ENCODE results near the gene SKIC2. TPM values are rescaled to one million over a fixed set of nuclear protein-coding genes. Genes with fewer than 3 reads are reported as not detected.
"Not testable (repeated sequence)": the region's sequence is repeated elsewhere in the genome, so short reads cannot be mapped to it uniquely, and the experiment has no call there.

SKIC2 gene
- total RNA-seq, 1 donor from 2014 or later = 92.8 TPM

DNA sequence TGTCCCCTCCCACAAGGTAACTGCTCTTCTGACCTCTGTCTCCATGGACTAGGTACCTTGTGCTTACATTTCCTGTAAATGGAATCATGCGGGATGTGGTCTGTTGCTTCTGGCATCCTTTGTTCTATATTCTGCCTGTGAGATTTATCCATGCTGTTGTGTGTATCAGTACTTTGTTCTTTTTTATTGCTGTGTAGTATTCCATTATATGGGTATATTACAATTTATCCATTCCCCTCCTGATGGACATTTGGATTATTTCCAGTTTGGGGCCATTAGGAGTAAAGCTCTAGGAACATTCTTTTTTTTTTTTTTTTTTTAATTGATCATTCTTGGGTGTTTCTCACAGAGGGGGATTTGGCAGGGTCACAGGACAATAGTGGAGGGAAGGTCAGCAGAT, 28.0 kb upstream of the SKIC2 start:
- no peak overlapping the region for H3K27ac Mint-ChIP-seq
- peaks cover 3% of the 10 kb centered on the region for H3K27me3 Mint-ChIP-seq
- H3K4me1 Mint-ChIP-seq = no peaks in the 10 kb centered on the region
- intact Hi-C loops (cut with micrococcal nuclease) = no loop called here
- no peak for DNase-seq
- no peaks in the 10 kb centered on the region for H3K36me3 Mint-ChIP-seq (ENCODE audit: low read depth)
- no peak overlapping the region for H3K4me3 Mint-ChIP-seq
- H3K9me3 Mint-ChIP-seq = no peaks in the 10 kb centered on the region

DNA sequence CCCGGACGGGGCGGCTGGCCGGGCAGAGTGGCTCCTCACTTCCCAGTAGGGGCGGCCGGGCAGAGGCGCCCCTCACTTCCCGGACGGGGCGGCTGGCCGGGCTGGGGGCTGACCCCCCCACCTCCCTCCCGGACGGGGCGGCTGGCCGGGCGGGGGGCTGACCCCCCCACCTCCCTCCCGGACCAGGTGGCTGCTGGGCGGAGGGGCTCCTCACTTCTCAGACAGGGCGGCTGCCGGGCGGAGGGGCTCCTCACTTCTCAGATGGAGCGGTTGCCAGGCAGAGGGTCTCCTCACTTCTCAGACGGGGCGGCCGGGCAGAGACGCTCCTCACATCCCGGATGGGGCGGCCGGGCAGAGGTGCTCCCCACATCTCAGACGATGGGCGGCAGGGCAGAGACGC, 26.8 kb upstream of the SKIC2 start:
- not testable (repeated sequence) for H3K27me3 Mint-ChIP-seq, H3K27ac Mint-ChIP-seq

DNA sequence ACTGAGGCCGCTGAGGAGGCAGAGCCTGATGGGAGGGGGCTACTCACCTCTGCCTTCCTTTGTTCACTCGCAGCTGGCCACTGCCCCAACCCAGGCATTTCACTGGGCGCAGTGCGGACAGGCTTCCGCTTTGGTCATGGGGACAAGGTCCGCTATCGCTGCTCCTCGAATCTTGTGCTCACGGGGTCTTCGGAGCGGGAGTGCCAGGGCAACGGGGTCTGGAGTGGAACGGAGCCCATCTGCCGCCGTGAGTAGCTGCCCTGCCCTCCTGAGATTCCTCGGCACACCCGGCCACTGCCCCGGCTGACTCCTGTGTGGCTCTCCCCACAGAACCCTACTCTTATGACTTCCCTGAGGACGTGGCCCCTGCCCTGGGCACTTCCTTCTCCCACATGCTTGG, 25.4 kb upstream of the SKIC2 start:
- DNase-seq = no peak
- intact Hi-C loops (cut with micrococcal nuclease) = no loop called here
- no peaks in the 10 kb centered on the region for H3K27me3 Mint-ChIP-seq
- H3K4me3 Mint-ChIP-seq = no peak overlapping the region
- H3K4me1 Mint-ChIP-seq = no peaks in the 10 kb centered on the region
- no peaks in the 10 kb centered on the region for H3K9me3 Mint-ChIP-seq
- H3K36me3 Mint-ChIP-seq (ENCODE audit: low read depth) = no peaks in the 10 kb centered on the region
- no peak overlapping the region for H3K27ac Mint-ChIP-seq

More for the DNA sequence above, 26.8 kb upstream of the SKIC2 start:
- H3K4me3 Mint-ChIP-seq; H3K9me3 Mint-ChIP-seq; intact Hi-C loops (cut with micrococcal nuclease); H3K4me1 Mint-ChIP-seq; H3K36me3 Mint-ChIP-seq (ENCODE audit: low read depth); DNase-seq: not testable (repeated sequence)

DNA sequence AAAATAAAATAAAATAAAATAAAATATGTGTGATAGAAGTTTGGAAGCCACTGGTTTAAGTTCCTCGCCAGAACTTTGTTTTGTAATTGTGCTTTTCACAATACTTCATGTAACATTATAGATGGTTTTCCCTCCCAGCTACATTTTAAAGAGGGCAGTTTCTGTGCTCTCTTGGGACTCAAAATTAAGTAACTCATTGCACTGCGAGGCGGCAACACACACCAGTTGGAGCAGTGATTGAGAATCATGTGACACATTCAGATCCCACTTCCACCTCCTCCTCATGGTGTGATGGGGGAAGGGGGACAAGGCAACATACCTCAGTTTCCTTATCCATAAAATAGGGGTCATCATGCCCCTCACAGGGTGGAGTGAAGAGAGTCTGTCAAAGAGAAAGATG, 24.0 kb upstream of the SKIC2 start:
- no peak overlapping the region for H3K4me3 Mint-ChIP-seq
- no peak overlapping the region for H3K27ac Mint-ChIP-seq
- no peaks in the 10 kb centered on the region for H3K4me1 Mint-ChIP-seq
- no peaks in the 10 kb centered on the region for H3K36me3 Mint-ChIP-seq (ENCODE audit: low read depth)
- no peaks in the 10 kb centered on the region for H3K27me3 Mint-ChIP-seq
- no peak for DNase-seq
- H3K9me3 Mint-ChIP-seq = no peaks in the 10 kb centered on the region
- intact Hi-C loops (cut with micrococcal nuclease) = no loop called here

DNA sequence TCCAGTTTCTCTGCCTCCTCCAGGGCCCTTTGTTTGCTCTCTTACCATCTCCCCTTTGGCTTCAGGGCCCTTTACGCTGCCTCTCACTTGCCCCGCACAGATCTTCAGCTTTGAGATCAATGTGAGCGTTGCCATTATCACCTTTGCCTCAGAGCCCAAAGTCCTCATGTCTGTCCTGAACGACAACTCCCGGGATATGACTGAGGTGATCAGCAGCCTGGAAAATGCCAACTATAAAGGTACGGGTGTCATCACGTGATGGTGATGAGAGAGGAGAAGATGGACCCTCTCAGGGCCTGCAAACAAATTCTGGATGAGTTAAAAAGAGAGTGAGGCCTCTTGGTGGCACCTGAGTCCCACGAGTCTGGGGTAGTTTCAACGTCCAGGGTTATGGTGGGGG, 23.2 kb upstream of the SKIC2 start:
- Mint-ChIP-seq H3K4me1 (no peaks in the 10 kb centered on the region), H3K27me3 (no peaks in the 10 kb centered on the region), H3K4me3 (no peak overlapping the region), H3K9me3 (no peaks in the 10 kb centered on the region), H3K27ac (no peak overlapping the region), H3K36me3 (ENCODE audit: low read depth) (no peaks in the 10 kb centered on the region)
- intact Hi-C loops (cut with micrococcal nuclease) = no loop called here
- no peak for DNase-seq

DNA sequence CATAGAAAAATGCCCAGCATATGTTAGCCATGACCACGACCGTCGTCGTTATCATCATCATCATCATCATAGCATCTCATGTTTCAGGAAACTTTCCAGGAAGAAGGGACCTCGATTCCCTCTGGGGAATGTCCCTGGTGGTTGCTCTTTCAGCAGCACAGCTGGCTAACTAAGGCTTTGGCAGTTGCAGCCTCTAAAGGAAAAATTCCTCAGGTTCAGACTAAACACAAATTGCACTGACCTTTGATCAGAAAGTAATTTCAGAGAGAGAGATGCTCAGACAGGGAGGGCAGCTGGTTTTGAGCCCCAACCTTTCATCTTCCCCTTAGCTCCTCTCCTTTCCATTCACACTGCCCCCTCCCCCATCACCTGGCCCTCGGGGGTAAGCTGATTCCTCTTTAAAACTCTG, 18.7 kb upstream of the SKIC2 start:
- Mint-ChIP-seq H3K4me3 (no peak overlapping the region), H3K36me3 (ENCODE audit: low read depth) (no peaks in the 10 kb centered on the region), H3K27me3 (peaks cover 3% of the 10 kb centered on the region), H3K4me1 (peaks cover 4% of the 10 kb centered on the region), H3K27ac (no peak overlapping the region), H3K9me3 (no peaks in the 10 kb centered on the region)
- no peak for DNase-seq
- intact Hi-C loops (cut with micrococcal nuclease) = no loop called here

DNA sequence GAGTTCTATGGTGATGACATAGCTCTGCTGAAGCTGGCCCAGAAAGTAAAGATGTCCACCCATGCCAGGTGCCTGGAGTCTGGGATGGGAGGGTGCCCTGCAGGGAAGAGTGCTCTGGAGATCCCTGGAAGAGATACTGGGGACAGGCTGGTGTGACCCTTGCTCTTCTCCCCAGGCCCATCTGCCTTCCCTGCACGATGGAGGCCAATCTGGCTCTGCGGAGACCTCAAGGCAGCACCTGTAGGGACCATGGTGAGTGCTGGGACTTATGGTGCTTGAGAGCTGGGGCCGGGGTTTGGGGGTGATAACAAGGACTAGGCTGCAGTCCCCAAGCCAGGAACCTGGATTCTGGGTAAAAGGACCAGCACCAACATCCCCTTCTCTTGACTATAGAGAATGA, 15.2 kb upstream of the SKIC2 start:
- Mint-ChIP-seq H3K4me3 (no peak overlapping the region), H3K27me3 (peaks cover 3% of the 10 kb centered on the region), H3K27ac (no peak overlapping the region), H3K9me3 (no peaks in the 10 kb centered on the region), H3K36me3 (ENCODE audit: low read depth) (no peaks in the 10 kb centered on the region), H3K4me1 (peaks cover 10% of the 10 kb centered on the region)
- intact Hi-C loops (cut with micrococcal nuclease) = no loop called here
- DNase-seq = no peak

DNA sequence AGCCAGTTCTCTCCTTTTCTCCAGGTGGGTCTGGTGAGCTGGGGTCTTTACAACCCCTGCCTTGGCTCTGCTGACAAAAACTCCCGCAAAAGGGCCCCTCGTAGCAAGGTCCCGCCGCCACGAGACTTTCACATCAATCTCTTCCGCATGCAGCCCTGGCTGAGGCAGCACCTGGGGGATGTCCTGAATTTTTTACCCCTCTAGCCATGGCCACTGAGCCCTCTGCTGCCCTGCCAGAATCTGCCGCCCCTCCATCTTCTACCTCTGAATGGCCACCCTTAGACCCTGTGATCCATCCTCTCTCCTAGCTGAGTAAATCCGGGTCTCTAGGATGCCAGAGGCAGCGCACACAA, 13.8 kb upstream of the SKIC2 start:
- H3K4me1 Mint-ChIP-seq = peaks cover 10% of the 10 kb centered on the region
- no peak for DNase-seq
- H3K9me3 Mint-ChIP-seq = no peaks in the 10 kb centered on the region
- H3K27me3 Mint-ChIP-seq = peaks cover 3% of the 10 kb centered on the region
- H3K4me3 Mint-ChIP-seq = no peak overlapping the region
- intact Hi-C loops (cut with micrococcal nuclease) = no loop called here
- no peak overlapping the region for H3K27ac Mint-ChIP-seq
- peaks cover 2% of the 10 kb centered on the region for H3K36me3 Mint-ChIP-seq (ENCODE audit: low read depth)

DNA sequence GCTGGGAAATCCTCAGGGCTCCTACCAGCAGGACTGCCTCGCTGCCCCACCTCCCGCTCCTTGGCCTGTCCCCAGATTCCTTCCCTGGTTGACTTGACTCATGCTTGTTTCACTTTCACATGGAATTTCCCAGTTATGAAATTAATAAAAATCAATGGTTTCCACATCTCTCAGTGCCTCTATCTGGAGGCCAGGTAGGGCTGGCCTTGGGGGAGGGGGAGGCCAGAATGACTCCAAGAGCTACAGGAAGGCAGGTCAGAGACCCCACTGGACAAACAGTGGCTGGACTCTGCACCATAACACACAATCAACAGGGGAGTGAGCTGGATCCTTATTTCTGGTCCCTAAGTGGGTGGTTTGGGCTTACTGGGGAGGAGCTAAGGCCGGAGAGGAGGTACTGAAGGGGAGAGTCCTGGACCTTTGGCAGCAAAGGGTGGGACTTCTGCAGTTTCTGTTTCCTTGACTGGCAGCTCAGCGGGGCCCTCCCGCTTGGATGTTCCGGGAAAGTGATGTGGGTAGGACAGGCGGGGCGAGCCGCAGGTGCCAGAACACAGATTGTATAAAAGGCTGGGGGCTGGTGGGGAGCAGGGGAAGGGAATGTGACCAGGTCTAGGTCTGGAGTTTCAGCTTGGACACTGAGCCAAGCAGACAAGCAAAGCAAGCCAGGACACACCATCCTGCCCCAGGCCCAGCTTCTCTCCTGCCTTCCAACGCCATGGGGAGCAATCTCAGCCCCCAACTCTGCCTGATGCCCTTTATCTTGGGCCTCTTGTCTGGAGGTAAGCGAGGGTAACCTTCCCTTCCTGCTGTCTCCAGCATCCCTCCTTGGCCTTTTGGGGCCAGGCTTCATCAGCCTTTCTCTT, 13.2 kb upstream of the SKIC2 start, which contains the start of gene CFB:
CFB (plus strand) TSS at position 589 of the 863 bp plus-strand sequence; CDS start at position 716, 127 bp downstream.
- Mint-ChIP-seq H3K36me3 (ENCODE audit: low read depth) (peaks cover 2% of the 10 kb centered on the region), H3K4me1 (peaks cover 10% of the 10 kb centered on the region), H3K27me3 (peaks cover 3% of the 10 kb centered on the region), H3K9me3 (no peaks in the 10 kb centered on the region), H3K4me3 (no peak within 1 kb of the TSS), H3K27ac (no peak within 1 kb of the TSS)
- DNase-seq = no peak
- intact Hi-C loops (cut with micrococcal nuclease) = no loop called here

DNA sequence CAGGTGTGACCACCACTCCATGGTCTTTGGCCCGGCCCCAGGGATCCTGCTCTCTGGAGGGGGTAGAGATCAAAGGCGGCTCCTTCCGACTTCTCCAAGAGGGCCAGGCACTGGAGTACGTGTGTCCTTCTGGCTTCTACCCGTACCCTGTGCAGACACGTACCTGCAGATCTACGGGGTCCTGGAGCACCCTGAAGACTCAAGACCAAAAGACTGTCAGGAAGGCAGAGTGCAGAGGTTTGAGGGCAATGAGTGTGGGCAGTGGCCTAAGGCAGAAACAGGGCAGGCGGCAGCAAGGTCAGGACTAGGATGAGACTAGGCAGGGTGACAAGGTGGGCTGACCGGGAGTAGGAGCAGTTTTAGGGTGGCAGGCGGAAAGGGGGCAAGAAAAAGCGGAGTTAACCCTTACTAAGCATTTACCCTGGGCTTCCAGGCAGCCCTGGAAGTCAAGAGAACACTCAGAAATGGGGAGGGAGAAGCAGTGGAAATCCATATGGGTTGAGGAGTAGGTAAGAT, 12.5 kb upstream of the SKIC2 start:
- Mint-ChIP-seq H3K36me3 (ENCODE audit: low read depth) (peaks cover 2% of the 10 kb centered on the region), H3K4me3 (no peak overlapping the region), H3K27ac (no peak overlapping the region), H3K9me3 (no peaks in the 10 kb centered on the region), H3K27me3 (peaks cover 3% of the 10 kb centered on the region), H3K4me1 (peaks cover 10% of the 10 kb centered on the region)
- no peak for DNase-seq
- intact Hi-C loops (cut with micrococcal nuclease) = no loop called here

DNA sequence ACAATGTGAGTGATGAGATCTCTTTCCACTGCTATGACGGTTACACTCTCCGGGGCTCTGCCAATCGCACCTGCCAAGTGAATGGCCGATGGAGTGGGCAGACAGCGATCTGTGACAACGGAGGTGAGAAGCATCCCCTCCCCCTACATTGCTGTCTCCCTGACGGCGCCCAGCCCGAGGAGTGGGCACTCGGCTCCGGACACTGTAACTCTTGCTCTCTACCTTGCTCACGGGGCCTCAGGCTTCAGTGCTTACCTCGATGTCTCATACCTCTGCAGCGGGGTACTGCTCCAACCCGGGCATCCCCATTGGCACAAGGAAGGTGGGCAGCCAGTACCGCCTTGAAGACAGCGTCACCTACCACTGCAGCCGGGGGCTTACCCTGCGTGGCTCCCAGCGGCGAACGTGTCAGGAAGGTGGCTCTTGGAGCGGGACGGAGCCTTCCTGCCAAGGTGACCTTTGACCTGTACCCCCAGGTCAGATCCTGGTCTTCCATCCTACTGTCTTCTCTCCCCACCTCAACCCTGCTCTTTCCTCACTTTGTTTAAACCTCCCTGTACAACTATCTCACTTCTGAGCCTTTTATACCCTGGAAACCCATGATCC, 11.8 kb upstream of the SKIC2 start:
- H3K36me3 Mint-ChIP-seq (ENCODE audit: low read depth) = peaks cover 2% of the 10 kb centered on the region
- intact Hi-C loops (cut with micrococcal nuclease) = no loop called here
- DNase-seq = no peak
- no peak overlapping the region for H3K4me3 Mint-ChIP-seq
- peaks cover 3% of the 10 kb centered on the region for H3K27me3 Mint-ChIP-seq
- H3K27ac Mint-ChIP-seq = no peak overlapping the region
- no peaks in the 10 kb centered on the region for H3K9me3 Mint-ChIP-seq
- peaks cover 10% of the 10 kb centered on the region for H3K4me1 Mint-ChIP-seq

DNA sequence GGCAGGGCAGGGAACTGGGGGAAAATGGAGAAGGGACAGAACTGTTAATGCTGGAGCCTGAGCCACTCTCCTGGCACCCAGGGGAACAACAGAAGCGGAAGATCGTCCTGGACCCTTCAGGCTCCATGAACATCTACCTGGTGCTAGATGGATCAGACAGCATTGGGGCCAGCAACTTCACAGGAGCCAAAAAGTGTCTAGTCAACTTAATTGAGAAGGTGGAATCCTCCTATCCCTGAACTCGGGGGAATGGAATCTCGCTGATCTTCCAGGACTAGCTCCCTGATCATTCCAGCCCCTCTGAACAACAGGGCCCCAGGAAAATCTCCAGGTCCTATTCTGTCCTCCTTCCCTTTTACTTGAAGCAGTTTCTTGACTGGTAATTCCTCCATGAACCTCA, 11.1 kb upstream of the SKIC2 start:
- no peak overlapping the region for H3K4me3 Mint-ChIP-seq
- peaks cover 7% of the 10 kb centered on the region for H3K36me3 Mint-ChIP-seq (ENCODE audit: low read depth)
- no peaks in the 10 kb centered on the region for H3K27me3 Mint-ChIP-seq
- intact Hi-C loops (cut with micrococcal nuclease) = no loop called here
- DNase-seq = no peak
- H3K4me1 Mint-ChIP-seq = peaks cover 7% of the 10 kb centered on the region
- no peaks in the 10 kb centered on the region for H3K9me3 Mint-ChIP-seq
- H3K27ac Mint-ChIP-seq = no peak overlapping the region

DNA sequence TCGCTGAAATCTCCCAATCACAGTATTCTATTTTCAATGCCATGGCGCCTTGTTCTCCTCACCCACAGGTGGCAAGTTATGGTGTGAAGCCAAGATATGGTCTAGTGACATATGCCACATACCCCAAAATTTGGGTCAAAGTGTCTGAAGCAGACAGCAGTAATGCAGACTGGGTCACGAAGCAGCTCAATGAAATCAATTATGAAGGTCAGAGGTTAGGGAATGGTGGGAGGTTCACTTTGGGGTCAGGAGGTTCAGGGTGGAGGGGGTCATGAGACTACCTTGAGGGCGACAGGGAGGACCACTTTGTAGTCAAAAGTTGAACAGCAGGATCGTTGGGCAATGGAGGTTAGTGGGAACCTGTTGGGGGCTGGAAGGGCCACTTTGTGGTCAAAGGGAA, 10.7 kb upstream of the SKIC2 start:
- Mint-ChIP-seq H3K4me3 (no peak overlapping the region), H3K4me1 (peaks cover 7% of the 10 kb centered on the region), H3K36me3 (ENCODE audit: low read depth) (peaks cover 9% of the 10 kb centered on the region), H3K27me3 (no peaks in the 10 kb centered on the region), H3K9me3 (no peaks in the 10 kb centered on the region), H3K27ac (no peak overlapping the region)
- no peak for DNase-seq
- intact Hi-C loops (cut with micrococcal nuclease) = no loop called here

DNA sequence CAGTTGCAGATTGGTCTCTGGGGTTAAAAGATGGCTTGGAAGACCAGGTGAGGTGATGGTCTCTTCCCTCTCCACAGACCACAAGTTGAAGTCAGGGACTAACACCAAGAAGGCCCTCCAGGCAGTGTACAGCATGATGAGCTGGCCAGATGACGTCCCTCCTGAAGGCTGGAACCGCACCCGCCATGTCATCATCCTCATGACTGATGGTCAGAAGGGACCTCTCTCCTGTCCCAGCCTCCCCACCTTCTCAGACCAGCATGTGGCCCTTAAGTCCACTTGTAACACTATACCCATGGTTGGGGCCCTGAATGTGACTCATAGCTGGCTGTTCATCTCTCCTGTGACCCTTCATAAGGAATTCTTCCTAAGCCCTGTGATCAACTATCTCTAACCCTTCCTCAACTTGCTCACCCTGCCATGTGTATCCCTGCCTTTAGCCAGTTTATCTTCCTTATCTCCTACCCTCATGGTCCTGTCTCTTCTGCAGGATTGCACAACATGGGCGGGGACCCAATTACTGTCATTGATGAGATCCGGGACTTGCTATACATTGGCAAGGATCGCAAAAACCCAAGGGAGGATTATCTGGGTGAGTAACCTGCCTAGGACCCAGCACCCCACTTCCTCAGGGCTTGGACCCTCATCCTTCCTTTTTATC, 10.1 kb upstream of the SKIC2 start:
- H3K27me3 Mint-ChIP-seq = no peaks in the 10 kb centered on the region
- H3K27ac Mint-ChIP-seq = no peak overlapping the region
- DNase-seq = no peak
- H3K4me1 Mint-ChIP-seq = peaks cover 7% of the 10 kb centered on the region
- intact Hi-C loops (cut with micrococcal nuclease) = no loop called here
- H3K9me3 Mint-ChIP-seq = no peaks in the 10 kb centered on the region
- peaks cover 14% of the 10 kb centered on the region for H3K36me3 Mint-ChIP-seq (ENCODE audit: low read depth)
- H3K4me3 Mint-ChIP-seq = no peak overlapping the region

All from activated CD4-positive, alpha-beta T cell treated with anti-CD3 and anti-CD28 coated beads, Interleukin-2, amount 10 ng/mL, durations not matched to agents 24 days and 14 days (primary cell).